ENCODE data around the gene NAV3.
"Not testable (repeated sequence)": the region's sequence is repeated elsewhere in the genome, so short reads cannot be mapped to it uniquely, and the experiment has no call there.

Gene NAV3

DNA sequence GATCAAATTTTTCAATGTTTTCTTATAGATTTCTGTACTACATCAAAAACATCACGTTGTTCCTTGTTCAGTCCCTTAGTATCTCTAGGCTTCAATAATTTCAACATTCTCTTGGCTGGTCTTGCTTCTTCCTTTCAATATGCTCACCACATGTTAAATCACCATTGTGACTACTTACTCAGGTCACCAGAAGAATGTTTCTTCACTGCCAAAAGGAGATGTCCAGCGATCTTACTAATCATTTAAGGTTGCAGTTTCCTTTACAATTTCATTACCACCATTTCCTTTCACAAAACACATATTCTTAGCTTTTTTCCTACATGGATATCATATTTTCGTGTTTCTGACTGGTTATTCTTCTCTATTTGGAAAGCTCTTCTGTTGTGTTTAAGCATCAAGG is 363.8 kb downstream of the NAV3 start:
- no peak for DNase-seq

DNA sequence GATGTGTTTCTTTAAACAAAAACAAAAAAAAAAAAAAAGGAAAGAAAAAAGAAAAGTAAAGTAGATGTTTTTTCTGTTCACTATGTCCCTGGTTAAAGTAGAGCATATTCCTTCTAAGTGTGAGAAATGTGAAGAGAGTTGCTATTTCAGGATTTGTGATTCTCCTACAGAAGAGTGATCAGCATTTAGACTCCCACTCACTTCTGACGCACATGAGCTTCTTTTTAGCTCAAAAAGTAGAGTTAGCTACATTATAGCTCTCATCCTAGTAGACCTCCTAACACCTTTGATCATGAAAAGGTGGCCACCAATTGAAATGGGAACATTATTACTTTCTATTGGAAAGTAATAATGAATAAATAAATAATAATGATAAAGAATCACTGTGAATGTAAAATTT is 368.2 kb downstream of the NAV3 start:
- no peak for DNase-seq

DNA sequence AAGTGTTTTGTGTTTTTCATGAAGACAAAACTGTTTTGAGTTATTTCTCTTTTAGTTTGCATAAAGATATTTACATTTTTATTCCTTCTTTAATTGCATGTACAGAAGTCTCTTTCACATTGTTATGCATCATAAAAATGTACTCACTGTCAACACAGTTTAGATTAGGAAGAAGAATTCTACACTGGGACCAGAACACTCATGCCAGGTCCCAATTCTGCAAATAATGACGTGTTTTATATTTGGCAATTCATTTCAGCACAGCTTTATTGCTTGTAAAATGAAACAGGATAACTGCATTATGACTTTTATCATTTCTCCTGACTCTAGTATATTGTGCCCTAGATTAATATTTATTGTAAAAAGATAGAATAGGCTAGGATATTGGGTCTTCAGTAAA is 369.2 kb downstream of the NAV3 start:
- DNase-seq = no peak

DNA sequence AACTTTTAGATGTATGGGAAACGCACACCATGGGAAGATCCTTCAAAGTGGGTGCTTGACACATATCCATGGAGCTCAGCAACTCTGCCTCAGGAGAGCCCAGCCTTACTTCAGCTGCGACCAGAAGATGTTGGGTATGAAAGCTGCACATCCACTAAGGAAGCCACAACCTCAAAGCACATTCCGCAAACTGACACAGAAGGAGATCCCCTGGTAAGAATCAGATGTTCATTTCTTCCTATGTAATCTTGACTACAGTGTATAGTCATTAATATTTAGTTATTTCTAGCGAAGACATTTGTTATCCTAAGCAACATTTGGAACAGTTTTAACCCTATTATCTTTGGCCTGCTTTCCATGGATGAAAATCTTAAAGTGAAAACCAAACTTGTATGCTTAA is 374.2 kb downstream of the NAV3 start:
- no peak for DNase-seq

DNA sequence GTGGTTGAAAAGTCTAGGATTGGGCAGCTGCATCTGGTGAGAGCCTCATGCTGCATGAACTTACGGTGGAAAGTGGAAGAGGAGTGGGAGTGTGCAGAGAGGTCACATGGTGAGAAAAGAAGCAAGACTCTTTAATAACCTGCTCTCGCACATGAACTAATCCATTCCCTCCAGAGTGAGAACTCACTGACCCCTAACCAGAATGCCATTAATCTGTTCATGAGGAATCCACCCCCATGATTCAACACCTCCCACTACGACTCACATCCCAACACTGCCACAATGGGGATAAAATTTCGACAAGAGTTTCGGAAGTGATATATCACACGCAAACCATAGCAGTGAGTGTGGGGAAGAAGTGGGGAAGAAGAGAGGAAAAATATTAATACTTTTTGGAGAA is 377.4 kb downstream of the NAV3 start:
- DNase-seq = no peak

DNA sequence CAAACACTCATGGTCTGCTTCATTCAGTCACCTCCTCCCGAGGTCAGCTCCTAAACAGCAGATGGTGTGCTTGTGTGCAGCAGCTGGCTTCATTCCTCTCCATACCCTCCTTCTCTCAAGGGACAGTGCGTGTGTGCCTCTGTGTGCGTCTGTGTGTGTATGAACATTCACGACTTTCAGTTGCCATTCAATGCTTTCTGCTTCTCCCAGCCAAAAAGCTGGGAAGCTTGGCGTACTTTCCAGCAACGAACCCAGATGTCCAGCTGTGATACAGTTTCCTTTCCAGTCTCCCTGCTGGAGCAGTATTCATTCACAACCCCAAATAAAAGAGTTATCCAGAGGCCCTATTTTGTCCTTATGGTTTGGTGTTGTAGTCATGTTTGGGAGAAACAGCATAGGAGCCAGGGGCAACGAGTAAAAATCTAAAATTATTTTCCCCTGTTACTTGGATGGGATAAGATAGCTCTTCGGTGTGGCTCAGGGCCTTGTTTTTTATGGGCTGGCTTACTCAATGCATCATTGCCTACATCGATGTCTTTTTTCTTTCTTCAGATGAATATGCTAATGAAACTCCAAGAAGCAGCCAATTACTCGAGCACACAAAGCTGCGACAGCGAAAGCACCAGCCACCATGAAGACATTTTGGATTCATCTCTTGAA is 379.3 kb downstream of the NAV3 start:
- peak; percentile 90 to 94 for DNase-seq

DNA sequence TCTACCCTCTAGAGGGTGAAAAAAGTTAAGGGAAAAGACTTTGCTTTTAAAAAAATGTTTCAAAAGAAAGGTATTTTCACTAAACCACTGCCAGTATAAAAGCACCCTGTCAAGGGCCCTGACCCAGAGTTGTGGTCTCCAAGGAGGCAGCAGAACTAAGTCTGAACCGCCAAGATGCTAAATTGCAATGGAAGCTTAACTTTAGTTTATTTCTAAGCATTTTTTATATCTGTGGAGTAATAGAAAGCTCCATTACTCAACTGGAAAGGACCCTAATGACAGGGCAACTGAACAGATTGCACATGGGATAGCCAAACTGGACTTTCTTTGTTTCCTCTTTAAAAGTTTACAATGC is 379.8 kb downstream of the NAV3 start:
- no peak for DNase-seq

DNA sequence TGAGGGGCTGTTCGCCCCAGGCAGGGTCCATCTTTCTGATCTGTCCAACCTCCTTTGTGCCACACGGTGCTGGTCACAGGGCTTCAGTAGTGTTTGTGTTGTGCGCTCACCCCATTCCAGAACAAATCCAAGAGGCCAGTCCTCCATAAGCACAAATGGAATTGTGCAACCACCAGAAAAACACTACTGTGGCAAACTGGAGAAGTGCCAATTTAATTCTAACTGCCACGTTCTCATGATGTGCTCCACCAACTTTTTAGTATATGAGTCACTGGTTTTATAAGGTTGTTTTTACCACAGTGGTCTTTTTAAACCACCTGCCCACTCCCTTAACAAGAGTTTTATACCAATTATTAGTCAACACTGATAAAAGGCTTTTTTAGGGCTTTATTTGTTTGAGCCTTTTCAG is 380.2 kb downstream of the NAV3 start:
- DNase-seq = peak; percentile 6 to 11

DNA sequence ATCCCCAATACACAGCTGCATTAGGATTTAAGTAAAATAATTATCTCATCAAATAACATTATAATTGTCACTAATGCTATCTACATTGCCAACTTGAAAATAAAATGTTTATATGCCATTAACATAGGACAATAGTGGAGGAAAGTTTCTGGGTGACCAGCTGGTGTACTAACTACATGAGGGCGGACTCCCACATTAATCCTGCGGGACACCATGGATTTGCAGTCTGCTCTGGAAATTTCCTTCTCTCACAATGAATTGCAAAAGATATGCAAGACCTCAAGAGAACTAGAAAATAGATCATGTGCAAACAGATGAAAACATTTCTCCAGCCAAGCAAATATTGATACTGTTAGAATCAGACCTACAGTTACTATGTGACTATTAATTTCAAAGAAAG is 390.1 kb downstream of the NAV3 start:
- no peak for DNase-seq

DNA sequence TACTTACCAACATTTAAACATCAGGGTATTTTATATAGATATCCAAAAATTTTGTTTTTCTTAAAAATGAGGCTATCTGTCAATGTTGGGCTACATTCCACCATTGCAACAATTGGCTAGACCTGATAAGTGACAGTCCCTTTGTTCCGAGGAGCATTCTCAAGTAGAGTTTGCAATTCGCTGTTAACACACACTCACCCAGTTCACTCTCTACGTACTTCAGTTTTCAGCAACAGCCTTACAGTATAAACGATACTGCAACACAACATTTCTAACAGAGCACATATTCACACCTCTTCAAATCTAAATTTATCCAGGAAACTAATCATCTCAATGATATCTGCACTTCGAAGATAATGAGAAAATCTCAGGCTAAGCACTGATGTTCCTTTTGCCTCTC is 393.5 kb downstream of the NAV3 start:
- no peak for DNase-seq

DNA sequence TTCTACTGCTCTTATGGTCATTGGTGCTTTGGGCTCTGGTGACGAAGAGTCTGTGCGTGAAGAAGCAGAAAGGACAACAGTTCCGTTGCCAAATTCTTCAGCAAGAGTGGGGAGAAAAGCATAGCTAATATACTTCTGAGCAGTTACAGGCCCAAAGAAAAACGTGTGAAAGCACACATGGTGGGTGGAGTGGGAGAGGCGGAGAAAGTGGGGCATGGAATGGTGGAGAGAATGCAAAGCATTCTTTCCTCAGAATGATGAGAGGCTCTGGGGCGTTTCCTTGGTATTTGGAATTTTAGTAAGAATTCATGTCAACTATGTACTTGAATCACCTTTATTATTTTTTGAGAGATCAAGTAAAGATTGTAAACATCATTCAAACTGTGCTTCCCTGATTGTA is 396.1 kb downstream of the NAV3 start:
- DNase-seq = no peak

DNA sequence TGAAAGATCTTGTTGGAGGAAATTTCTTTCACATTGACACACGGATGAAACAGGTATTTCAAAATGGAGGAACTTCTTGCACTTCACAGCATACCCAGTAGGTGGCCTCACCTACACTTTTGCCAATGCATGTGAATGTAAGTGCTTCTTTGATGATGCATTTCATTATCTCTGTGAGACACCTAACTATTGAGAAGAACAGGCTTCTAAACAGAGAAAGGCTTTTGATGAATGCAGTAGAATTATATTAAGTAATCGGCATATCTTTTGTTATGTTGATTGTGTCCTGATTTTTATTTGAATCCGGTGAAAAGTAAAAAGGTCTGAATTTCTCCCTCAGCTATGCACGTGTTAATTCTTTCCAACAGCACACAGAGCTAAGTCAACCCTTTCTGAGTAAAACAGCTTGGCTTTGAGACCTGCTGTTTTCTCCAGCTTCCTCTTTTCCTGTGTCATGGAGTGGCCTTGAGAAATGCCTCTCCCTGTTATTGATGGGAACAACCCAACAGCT is 399.0 kb downstream of the NAV3 start:
- DNase-seq = peak; percentile 32 to 43

DNA sequence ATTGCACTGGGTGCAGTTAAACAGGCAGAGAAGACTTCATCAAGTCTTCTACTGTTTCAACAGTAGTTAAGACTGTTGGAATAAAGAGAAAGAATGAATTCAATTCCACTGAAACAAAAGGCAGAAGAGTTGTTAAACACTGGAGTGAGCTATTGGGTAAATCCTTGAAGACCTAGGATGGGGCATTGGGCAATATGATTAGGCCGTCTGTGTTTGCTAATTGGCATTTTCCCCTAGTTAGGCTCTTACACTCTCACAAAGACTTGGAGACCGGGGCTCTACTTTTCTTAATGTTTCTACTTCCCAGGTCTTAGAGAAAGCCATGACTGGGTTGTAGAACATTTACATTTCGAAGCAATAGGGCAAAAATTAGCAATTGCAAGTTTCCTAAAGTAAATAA is 402.1 kb downstream of the NAV3 start:
- DNase-seq = no peak

DNA sequence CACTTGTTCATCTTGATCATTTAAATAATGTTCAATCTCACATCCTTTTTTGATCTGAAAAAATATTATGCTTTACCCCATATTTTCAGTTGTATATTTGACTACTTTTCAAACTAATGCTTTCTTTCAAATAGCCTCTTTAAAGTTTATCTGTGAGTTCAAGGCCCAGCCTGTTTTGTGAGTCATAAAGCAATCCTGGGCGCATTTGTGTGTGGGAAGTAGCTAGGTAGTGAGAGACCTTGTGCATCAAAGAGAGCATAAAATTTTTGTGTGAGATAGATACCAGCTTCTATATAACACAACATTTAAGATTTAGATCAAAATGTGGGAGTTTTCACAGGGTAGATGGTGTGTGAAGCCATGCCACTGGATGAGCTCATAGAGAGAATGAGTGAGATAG is 405.6 kb downstream of the NAV3 start:
- no peak for DNase-seq

DNA sequence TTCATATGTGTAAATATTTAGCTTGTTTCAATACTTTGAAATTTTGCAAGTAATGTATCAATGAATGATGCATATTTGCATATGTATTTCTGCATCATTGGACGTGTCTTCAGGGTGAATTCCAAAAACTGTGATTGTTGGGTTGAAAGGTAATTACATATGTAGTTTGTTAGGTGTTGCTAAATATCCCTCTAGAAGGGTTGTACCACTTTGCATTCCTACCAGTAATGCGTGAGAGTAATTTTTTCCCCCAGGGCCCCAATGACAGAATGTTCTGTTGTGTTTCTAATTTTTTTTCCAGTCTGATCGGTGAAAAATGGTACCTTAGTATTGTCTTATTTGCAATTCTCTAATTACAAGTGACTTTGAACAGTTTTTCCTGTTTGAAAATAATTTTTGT is 408.9 kb downstream of the NAV3 start:
- DNase-seq = no peak

DNA sequence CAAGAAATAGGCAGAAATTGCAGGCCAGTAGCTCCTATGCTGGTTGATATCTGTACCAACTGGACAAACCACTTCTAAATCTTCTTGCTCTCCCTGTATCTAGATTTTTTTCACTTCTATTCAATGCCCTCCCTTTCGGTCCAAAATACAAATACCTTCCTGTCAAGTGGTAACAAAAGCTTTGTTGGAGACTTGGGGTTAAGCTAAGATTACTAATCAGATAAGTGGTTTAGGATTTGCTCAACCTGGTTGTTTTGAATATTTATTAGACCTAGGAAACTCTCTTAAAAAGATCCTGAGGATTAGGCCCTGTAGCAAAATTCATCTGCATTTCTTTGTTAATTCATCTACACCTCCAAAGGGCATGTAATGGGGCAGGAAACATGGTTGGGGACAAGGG is 410.1 kb downstream of the NAV3 start:
- no peak for DNase-seq

DNA sequence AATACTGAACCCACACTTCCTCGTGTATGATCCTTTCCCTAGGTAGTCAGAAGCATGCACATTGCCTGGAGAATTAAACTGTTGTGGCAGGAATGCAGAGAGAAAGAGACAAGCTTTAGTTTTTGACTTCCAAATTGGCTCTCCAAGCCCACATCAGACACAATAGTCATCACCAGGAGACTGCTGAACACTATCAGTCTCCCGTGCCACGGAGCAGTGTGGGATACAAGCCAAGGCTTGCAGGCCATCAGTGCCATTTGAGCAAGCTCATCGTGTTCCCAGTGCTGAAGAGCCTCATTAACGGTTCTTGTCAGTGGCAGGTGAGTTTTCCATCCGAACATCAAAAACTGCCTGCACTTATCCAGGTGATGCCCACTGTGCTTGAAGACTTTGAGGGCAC is 410.8 kb downstream of the NAV3 start:
- peak; percentile 59 to 73 for DNase-seq

DNA sequence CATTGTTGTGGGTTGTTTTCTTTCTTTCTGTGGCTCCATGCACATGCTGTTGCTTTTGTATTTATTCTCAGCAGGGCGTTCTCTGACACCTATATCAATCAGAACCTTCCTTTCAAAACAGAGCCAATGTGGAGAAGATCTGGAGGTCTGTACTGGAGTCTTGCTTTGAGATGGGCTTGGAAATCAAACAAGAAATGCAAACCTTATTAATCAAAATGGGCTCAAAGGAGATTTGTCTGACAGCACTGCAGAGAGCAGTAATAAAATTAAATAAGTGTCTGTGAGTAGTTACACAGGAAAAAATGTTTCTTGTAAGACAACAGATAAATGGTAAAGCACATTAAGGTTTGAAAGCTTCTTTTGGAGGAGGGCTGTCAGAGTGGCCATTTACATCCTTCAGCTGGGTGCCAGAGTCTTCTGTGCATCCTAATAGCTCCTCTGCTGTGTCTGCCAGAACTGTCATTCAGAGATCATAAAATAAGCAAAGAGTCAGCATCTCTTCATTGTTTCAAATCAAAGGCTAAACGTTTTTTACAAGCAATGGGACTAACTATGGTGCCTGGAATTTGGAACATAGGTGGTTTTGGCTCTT is 414.3 kb downstream of the NAV3 start:
- peak; percentile 4 to 8 for DNase-seq

DNA sequence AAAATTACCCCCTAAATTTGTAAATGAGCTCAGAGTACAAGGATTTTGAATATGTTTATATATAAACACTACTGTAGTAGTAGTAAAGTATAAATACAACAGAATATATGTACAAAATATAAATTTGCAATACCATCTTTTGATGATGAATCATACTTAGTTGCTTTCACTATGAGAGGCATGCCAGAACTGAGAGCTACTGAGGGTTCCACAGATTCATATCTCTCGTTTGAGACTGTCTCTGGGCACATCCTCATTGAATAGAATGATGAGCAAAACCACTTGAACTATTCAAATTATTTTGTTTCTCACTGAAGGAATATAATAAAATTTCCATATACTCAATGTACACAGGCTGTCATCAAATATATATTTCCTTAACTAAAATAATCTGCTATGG is 417.6 kb downstream of the NAV3 start:
- DNase-seq = no peak

DNA sequence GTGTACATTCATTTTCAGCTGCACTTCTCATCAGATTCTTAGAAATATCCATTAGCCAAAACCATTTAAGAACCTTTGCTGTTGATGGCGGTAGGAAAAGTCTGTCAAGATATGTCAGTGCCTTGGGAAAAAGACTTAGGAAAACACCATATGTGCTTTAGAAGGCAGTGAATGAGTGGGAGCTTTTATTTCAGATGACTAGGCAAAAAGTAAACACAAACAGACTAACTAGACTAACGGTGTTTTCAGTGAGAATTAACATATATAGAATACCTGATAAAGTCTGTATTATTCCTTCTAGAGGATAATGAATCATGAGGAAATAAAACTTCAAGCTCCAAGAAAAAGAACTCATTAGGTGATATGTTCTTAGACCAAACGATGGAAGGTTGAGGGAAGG is 418.9 kb downstream of the NAV3 start:
- no peak for DNase-seq

DNA sequence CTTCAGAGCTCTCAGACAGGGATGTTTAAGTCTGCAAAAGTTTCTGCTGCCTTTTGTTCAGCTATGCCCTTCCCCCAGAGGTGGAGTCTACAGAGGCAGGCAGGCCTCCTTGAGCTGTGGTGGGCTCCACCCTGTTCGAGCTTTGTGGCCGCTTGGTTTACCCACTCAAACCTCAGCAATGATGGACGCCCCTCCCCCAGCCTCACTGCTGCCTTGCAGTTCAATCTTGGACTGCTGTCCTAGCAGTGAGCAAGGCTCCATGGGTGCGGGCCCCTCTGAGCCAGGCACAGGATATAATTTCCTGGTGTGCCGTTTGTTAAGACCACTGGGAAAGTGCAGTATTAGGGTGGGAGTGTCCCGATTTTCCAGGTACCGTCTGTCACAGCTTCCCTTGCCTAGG is 427.0 kb downstream of the NAV3 start:
- DNase-seq = not testable (repeated sequence)

DNA sequence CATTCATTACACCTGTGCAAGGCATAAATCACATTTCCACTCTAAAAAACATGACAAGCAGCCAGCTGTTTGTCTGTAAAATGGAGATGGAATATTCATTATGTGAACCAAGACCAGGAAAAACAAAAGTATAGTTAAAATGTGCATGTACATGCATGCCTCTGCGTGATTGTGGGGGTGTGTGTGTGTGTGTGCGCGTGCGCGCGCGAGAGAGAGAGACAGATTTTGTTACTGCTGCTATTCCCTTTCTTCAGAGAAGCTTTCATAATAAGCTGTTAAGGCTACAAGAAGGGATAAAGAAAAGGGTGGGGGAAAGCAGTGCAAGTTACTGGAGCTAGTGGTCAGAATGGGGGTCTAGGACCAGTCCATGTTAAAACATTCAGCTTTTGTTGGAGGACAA is 430.3 kb downstream of the NAV3 start:
- peak; percentile 21 to 32 for DNase-seq

DNA sequence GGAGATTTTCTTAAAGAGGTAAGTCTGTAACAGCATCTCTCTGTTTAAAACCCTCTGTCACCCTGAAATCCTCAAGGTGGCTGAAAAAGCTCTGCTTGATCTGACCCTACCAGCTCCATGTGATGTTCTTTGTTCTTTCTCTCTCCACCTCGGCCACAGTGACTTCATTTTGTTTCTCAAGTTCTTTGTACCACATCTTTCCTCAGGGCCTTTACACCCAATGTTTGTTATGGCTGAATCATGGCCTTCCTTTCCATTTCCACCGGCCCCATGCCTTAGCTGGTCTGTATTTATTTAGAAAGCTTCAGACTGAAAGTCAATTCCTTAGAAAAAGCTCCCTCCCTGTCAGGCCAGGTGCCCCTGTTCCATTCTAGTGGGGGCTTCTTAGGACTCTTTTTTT is 431.2 kb downstream of the NAV3 start:
- no peak for DNase-seq
